Measurements from ENCODE around the gene EFHC2. TPM values are rescaled to one million over a fixed set of nuclear protein-coding genes. Genes with fewer than 3 reads are reported as not detected.

The EFHC2 gene
- total RNA-seq, 1 experiment from 2014 or later, result 1.1 TPM

DNA sequence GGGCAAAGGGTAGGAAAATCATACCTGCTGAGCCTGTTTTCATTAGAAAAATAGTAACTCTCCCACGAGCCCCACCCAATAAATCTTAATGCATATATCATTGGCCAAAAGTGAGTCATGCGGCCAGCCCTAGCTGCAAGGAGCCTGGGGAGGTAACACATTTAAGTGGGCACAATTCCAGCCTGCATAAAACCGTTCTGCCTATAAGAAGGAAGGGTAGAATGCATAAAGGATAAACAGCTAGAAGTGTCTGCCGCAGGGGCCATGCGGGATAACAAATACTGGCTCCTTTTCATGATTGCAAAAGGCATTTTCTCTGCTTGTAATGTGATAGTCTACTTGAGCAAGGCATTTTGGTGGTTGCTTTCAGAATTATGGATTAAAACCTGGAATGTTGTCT lies 37.1 kb downstream of the EFHC2 start:
- H3K27me3 ChIP-seq (ENCODE audit: insufficient read depth, low read length), result no peaks in the 10 kb centered on the region
- no peak overlapping the region for H3K4me2 ChIP-seq (ENCODE audit: insufficient read depth, insufficient read length, low read length)
- no peaks in the 10 kb centered on the region for H3K79me2 ChIP-seq (ENCODE audit: insufficient read depth, low read length)
- H3K36me3 Mint-ChIP-seq (ENCODE audit: insufficient read depth in 1 of 3, low read depth in 3 of 3), result peaks cover 0 to 2% (median 0%) of the 10 kb centered on the region in 3 experiments; a peak in 3 of 7 replicates
- H2AFZ ChIP-seq (ENCODE audit: low read length), result no peak overlapping the region
- WGBS (ENCODE audit: extremely low coverage, insufficient read length, low lambda C conversion rate), result no CpG with 5 or more reads among the region's 5 CpGs
- H3K23ac ChIP-seq (ENCODE audit: insufficient read length, low read depth, low read length), result no peak overlapping the region
- H4K20me1 ChIP-seq (ENCODE audit: control insufficient read depth, insufficient read depth, insufficient read length), result no peaks in the 10 kb centered on the region
- H3K9me3 Mint-ChIP-seq, result peaks cover 58 to 63% of the 10 kb centered on the region in 2 experiments
- no peaks in the 10 kb centered on the region; the same call in 1 of the 2 replicates for H3K4me1 ChIP-seq (ENCODE audit: insufficient read depth, low read length)
- no peak overlapping the region for H2BK20ac ChIP-seq (ENCODE audit: low read depth, low read length, poor library complexity, severe bottlenecking)
- no peak overlapping the region for H4K91ac ChIP-seq (ENCODE audit: insufficient read length, low read depth, low read length)
- peak overlapping the region in 2 of 3 experiments; percentile 31 to 66; a peak in 1 of 7 replicates for H3K27ac Mint-ChIP-seq
- no peak overlapping the region for H3K18ac ChIP-seq (ENCODE audit: insufficient read length, low read depth, low read length)
- no peak overlapping the region for H3K27ac ChIP-seq (ENCODE audit: insufficient read length, low read depth, low read length)
- H3K79me1 ChIP-seq (ENCODE audit: insufficient read depth, low read depth, low read length, poor library complexity, severe bottlenecking), result no peaks in the 10 kb centered on the region
- H2BK5ac ChIP-seq (ENCODE audit: insufficient read length, low read length), result no peak overlapping the region
- H4K5ac ChIP-seq (ENCODE audit: insufficient read length, low read depth, low read length), result no peak overlapping the region
- H3K4me1 Mint-ChIP-seq, result peaks cover 2 to 7% of the 10 kb centered on the region in 2 experiments; a peak in 2 of 4 replicates
- no peaks in the 10 kb centered on the region for H3K23me2 ChIP-seq (ENCODE audit: insufficient read length, low read depth, low read length, poor library complexity, severe bottlenecking)
- H2BK15ac ChIP-seq (ENCODE audit: low read depth, low read length), result no peak overlapping the region
- TF ChIP-seq, protein P1, sequence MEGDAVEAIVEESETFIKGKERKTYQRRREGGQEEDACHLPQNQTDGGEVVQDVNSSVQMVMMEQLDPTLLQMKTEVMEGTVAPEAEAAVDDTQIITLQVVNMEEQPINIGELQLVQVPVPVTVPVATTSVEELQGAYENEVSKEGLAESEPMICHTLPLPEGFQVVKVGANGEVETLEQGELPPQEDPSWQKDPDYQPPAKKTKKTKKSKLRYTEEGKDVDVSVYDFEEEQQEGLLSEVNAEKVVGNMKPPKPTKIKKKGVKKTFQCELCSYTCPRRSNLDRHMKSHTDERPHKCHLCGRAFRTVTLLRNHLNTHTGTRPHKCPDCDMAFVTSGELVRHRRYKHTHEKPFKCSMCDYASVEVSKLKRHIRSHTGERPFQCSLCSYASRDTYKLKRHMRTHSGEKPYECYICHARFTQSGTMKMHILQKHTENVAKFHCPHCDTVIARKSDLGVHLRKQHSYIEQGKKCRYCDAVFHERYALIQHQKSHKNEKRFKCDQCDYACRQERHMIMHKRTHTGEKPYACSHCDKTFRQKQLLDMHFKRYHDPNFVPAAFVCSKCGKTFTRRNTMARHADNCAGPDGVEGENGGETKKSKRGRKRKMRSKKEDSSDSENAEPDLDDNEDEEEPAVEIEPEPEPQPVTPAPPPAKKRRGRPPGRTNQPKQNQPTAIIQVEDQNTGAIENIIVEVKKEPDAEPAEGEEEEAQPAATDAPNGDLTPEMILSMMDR (conservative IDR thresholded peaks at IDR 0.05), result no peak
- H3K4me3 Mint-ChIP-seq, result no peak overlapping the region
- H3K27me3 Mint-ChIP-seq (ENCODE audit: low read depth), result no peaks in the 10 kb centered on the region; the same call in 1 of the 2 replicates
- H3K4ac ChIP-seq (ENCODE audit: low read depth, low read length), result no peak overlapping the region
- no peak overlapping the region for H2BK12ac ChIP-seq (ENCODE audit: insufficient read length, low read depth, low read length)
- no peak overlapping the region for H3K56ac ChIP-seq (ENCODE audit: insufficient read length, low read depth, low read length)
- H2BK120ac ChIP-seq (ENCODE audit: low read depth, low read length, poor library complexity, severe bottlenecking), result no peak overlapping the region
- no peak overlapping the region for H3K9ac ChIP-seq (ENCODE audit: extremely low read depth, insufficient read length, low read length)
- H2AK5ac ChIP-seq (ENCODE audit: insufficient read length, low read length), result no peak overlapping the region
- no peak for DNase-seq
- no peak overlapping the region for H4K8ac ChIP-seq (replicated peaks; ENCODE audit: insufficient read length, low read depth, low read length)
- H3T11ph ChIP-seq (ENCODE audit: low read length), result no peak overlapping the region
- H3K14ac ChIP-seq (ENCODE audit: insufficient read depth, low read length), result no peak overlapping the region
- peaks cover 35% of the 10 kb centered on the region for H3K9me3 ChIP-seq (ENCODE audit: control insufficient read depth, low read depth, low read length)
